Transverse colon (tissue), 3 donors: ENCODE results near the gene ABCD1.

Experiments
- EP300 ChIP-seq: sonication (generic); formaldehyde crosslinking; IDR thresholded peaks from one replicate; pipeline ENCODE4 v1.6.1; 2017; ENCODE audit warnings: antibody characterized with exemption, low read depth
- POLR2A ChIP-seq: fragments of 450-650 bp; IDR thresholded peaks from one replicate; pipeline ENCODE4 v1.6.1; 2016; ENCODE audit warnings: antibody characterized with exemption, mild to moderate bottlenecking, moderate library complexity
- TF ChIP-seq, protein P1 (sequence below), 5 experiments: fragments of 200-600 bp in 3 of 5; fragments of 450-650 bp in 2 of 5; sonication (generic) in 3 of 5; IDR thresholded peaks; 1 replicate in 2 of 5; 2 replicates in 3 of 5; pipeline ENCODE4 v1.5.1; 2016 to 2017; ENCODE audit warnings: antibody characterized with exemption in 5 of 5, inconsistent platforms in 3 of 5, mild to moderate bottlenecking in 2 of 5, moderate library complexity in 1 of 5

DNA sequence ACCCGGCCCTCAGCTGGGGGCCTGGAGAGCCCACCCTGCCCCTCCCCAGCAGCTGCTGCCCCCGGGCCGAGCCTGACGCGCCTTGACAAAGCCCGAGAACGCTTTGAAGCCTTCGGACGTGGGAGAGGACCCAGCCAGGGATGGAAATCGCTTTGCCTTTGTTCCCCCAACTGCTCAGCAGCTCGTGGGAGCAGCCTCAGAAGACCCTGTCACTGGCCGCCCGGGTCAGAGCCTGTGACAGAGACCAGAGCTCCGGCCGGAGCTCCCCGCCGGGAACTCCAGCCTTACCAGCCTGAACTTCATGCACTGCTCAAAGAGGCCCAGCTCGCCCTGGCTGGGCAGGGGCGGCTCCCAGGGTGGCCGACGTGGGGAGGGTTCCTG is 39.5 kb upstream of the ABCD1 start:
- TF ChIP-seq EP300 (no peak), POLR2A (no peak)
- TF ChIP-seq, protein P1, sequence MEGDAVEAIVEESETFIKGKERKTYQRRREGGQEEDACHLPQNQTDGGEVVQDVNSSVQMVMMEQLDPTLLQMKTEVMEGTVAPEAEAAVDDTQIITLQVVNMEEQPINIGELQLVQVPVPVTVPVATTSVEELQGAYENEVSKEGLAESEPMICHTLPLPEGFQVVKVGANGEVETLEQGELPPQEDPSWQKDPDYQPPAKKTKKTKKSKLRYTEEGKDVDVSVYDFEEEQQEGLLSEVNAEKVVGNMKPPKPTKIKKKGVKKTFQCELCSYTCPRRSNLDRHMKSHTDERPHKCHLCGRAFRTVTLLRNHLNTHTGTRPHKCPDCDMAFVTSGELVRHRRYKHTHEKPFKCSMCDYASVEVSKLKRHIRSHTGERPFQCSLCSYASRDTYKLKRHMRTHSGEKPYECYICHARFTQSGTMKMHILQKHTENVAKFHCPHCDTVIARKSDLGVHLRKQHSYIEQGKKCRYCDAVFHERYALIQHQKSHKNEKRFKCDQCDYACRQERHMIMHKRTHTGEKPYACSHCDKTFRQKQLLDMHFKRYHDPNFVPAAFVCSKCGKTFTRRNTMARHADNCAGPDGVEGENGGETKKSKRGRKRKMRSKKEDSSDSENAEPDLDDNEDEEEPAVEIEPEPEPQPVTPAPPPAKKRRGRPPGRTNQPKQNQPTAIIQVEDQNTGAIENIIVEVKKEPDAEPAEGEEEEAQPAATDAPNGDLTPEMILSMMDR (IDR thresholded peaks at IDR 0.05): no peak
